IMR-90 (cell line): ENCODE data around the gene ST8SIA6. TPM values are rescaled to one million over a fixed set of nuclear protein-coding genes. Genes with fewer than 3 reads are reported as not detected.

ENCODE experiments used
- ATAC-seq: fragments of 200-7000 bp; cut with Tn5 transposase; 2 replicates; pipeline ENCODE4 v1.9.1; 2020; ENCODE audit warnings: low read depth, mild to moderate bottlenecking, moderate library complexity
- BruUV-seq: library from RNA; stranded (reverse); fragments of 400-500 nt; replicated peaks from 2 replicates; lab custom pipeline; 2021; lab: Mats Ljungman, UMichigan
- CTCF ChIA-PET: fragments of 300-600 bp; formaldehyde crosslinking; extraction: SDS; loops from one replicate; lab custom pipeline; 2021; ENCODE audit warnings: antibody characterized with exemption; lab: Yijun Ruan, JAX
- POLR2A ChIA-PET: fragments of 300-600 bp; sonication (Branson Sonifier 250); formaldehyde crosslinking; loops from one replicate; lab custom pipeline; 2022; ENCODE audit warnings: antibody characterized with exemption; ENCODE audit not compliant: unreplicated experiment; lab: Charles Lee
- DNase-seq: peaks from one replicate; pipeline ENCODE4 v3.0.0; 2013
- H2AFZ ChIP-seq: replicated peaks from 2 replicates; pipeline ENCODE3; 2013; ENCODE audit warnings: low read length, mild to moderate bottlenecking; ENCODE audit not compliant: poor library complexity
- H2AK5ac ChIP-seq: 2 replicates; pipeline ENCODE4 v1.6.1; 2013; ENCODE audit warnings: low read depth, low read length, inconsistent platforms
- H2AK9ac ChIP-seq: replicated peaks from 2 replicates; pipeline ENCODE3; 2013; ENCODE audit warnings: mild to moderate bottlenecking, low read depth, low read length, moderate library complexity; ENCODE audit not compliant: poor library complexity
- H2BK120ac ChIP-seq: 2 replicates; pipeline ENCODE4 v1.6.1; 2013; ENCODE audit warnings: low read depth, low read length, inconsistent platforms
- H2BK15ac ChIP-seq: 3 replicates; pipeline ENCODE4 v1.6.1; 2013; ENCODE audit warnings: low read depth, low read length, inconsistent platforms
- H2BK20ac ChIP-seq: 2 replicates; pipeline ENCODE4 v1.6.1; 2013; ENCODE audit warnings: low read depth, mild to moderate bottlenecking, inconsistent platforms, low read length, moderate library complexity
- H2BK5ac ChIP-seq: 2 replicates; pipeline ENCODE4 v1.6.1; 2013; ENCODE audit warnings: mild to moderate bottlenecking, low read depth, low read length, inconsistent platforms; ENCODE audit not compliant: poor library complexity, severe bottlenecking
- H3K14ac ChIP-seq: replicated peaks from 2 replicates; pipeline ENCODE4 v1.6.1; 2013; ENCODE audit warnings: low read depth, low read length, inconsistent platforms
- H3K18ac ChIP-seq: 2 replicates; pipeline ENCODE4 v1.6.1; 2013; ENCODE audit warnings: low read depth, low read length, control low read depth
- H3K23ac ChIP-seq: 2 replicates; pipeline ENCODE4 v1.6.1; 2013; ENCODE audit warnings: low read depth, low read length, inconsistent platforms
- H3K27ac ChIP-seq: 2 replicates; pipeline ENCODE4 v1.5.1; 2013; ENCODE audit warnings: mild to moderate bottlenecking, control low read depth, low read length; ENCODE audit not compliant: insufficient read depth
- H3K27me3 ChIP-seq: 2 replicates; pipeline ENCODE4 v1.6.1; 2013; ENCODE audit warnings: low read length; ENCODE audit not compliant: control insufficient read depth, insufficient read depth
- H3K36me3 ChIP-seq: 2 replicates; pipeline ENCODE4 v1.6.1; 2013; ENCODE audit warnings: low read length, mixed read lengths; ENCODE audit not compliant: control insufficient read depth, insufficient read depth
- H3K4ac ChIP-seq: 2 replicates; pipeline ENCODE4 v1.6.1; 2013; ENCODE audit warnings: low read depth, low read length, inconsistent platforms
- H3K4me1 ChIP-seq: 2 replicates; pipeline ENCODE4 v1.6.1; 2013; ENCODE audit warnings: low read length, mixed read lengths; ENCODE audit not compliant: control insufficient read depth, insufficient read depth
- H3K4me2 ChIP-seq: 2 replicates; pipeline ENCODE4 v1.6.1; 2013; ENCODE audit warnings: low read depth, mild to moderate bottlenecking, control low read depth, low read length, moderate library complexity
- H3K4me3 ChIP-seq: 2 replicates; pipeline ENCODE4 v1.5.1; 2013; ENCODE audit warnings: low read depth, mild to moderate bottlenecking, control low read depth, low read length, moderate library complexity; ENCODE audit not compliant: insufficient read depth
- H3K56ac ChIP-seq: 2 replicates; pipeline ENCODE4 v1.6.1; 2013; ENCODE audit warnings: low read length, inconsistent platforms; ENCODE audit not compliant: insufficient read depth; ENCODE audit errors: extremely low read depth
- H3K79me1 ChIP-seq, 2 experiments: 2 replicates each; pipeline ENCODE4 v1.6.1; 2013; ENCODE audit warnings: low read length in 2 of 2, inconsistent platforms in 1 of 2, low read depth in 1 of 2
- H3K9ac ChIP-seq: 2 replicates; pipeline ENCODE4 v1.6.1; 2013; ENCODE audit warnings: low read depth, low read length, control low read depth
- H3K9me1 ChIP-seq: 2 replicates; pipeline ENCODE4 v1.6.1; 2013; ENCODE audit warnings: low read length, inconsistent platforms; ENCODE audit not compliant: insufficient read depth
- H3K9me3 ChIP-seq: 2 replicates; pipeline ENCODE4 v1.6.1; 2013; ENCODE audit warnings: low read length; ENCODE audit not compliant: control insufficient read depth, insufficient read depth
- H4K20me1 ChIP-seq: 2 replicates; pipeline ENCODE4 v1.6.1; 2013; ENCODE audit warnings: low read length, inconsistent platforms; ENCODE audit not compliant: insufficient read depth
- H4K5ac ChIP-seq: 2 replicates; pipeline ENCODE4 v1.6.1; 2013; ENCODE audit warnings: mild to moderate bottlenecking, low read depth, low read length, control low read depth
- H4K8ac ChIP-seq, 2 experiments: 2 replicates each; pipeline ENCODE4 v1.6.1; 2013; ENCODE audit warnings: low read depth in 2 of 2, low read length in 2 of 2, control low read depth in 1 of 2, inconsistent platforms in 1 of 2
- H4K91ac ChIP-seq: 2 replicates; pipeline ENCODE4 v1.6.1; 2013; ENCODE audit warnings: low read depth, low read length, inconsistent platforms; ENCODE audit not compliant: insufficient read depth
- CTCF ChIP-seq: conservative IDR thresholded peaks from 2 replicates; pipeline ENCODE4 v1.5.1; 2012; ENCODE audit warnings: mild to moderate bottlenecking, low read depth, low read length, improper control_type of control experiment
- ELK1 ChIP-seq: fragments of 150-350 bp; IDR thresholded peaks from 2 replicates; pipeline ENCODE4 v1.6.1; 2016; ENCODE audit warnings: low read depth, mild to moderate bottlenecking, low read length, moderate library complexity, borderline replicate concordance
- FOS ChIP-seq: fragments of 150-350 bp; IDR thresholded peaks from 2 replicates; pipeline ENCODE4 v1.6.1; 2016; ENCODE audit warnings: low read depth, low read length
- MAFK ChIP-seq: IDR thresholded peaks from 2 replicates; pipeline ENCODE4 v1.6.1; 2012; ENCODE audit warnings: low read depth, low read length, improper control_type of control experiment
- MAZ ChIP-seq: IDR thresholded peaks from 2 replicates; pipeline ENCODE4 v1.6.1; 2012; ENCODE audit warnings: low read depth, mild to moderate bottlenecking, low read length, improper control_type of control experiment, moderate library complexity, borderline replicate concordance
- POLR2A ChIP-seq: IDR thresholded peaks from 2 replicates; pipeline ENCODE4 v1.6.1; 2012; ENCODE audit warnings: mild to moderate bottlenecking, low read depth, low read length
- RFX5 ChIP-seq: IDR thresholded peaks from 2 replicates; pipeline ENCODE4 v1.8.0; 2012; ENCODE audit warnings: low read depth, mild to moderate bottlenecking, low read length, moderate library complexity
- USF2 ChIP-seq: fragments of 150-350 bp; IDR thresholded peaks from 2 replicates; pipeline ENCODE4 v1.6.1; 2017; ENCODE audit warnings: mild to moderate bottlenecking, antibody characterized with exemption, low read length, low read depth
- WGBS, 2 experiments: methylation state at CpG; one replicate each; pipeline versions ENCODE4 v1.1.5 to v1.1.7; 2013; ENCODE audit warnings: missing lambda C conversion rate in 2 of 2; ENCODE audit not compliant: insufficient read length in 1 of 2; ENCODE audit errors: extremely low coverage in 2 of 2; 5-methylcytosine and 5-hydroxymethylcytosine counted together
- dilution Hi-C: fragments of 300-500 bp; cut with HindIII; formaldehyde crosslinking; loops from one replicate; pipeline ENCODE4 v1.14.3; 2018; ENCODE audit warnings: low sequenced_read_pairs; ENCODE audit not compliant: unreplicated experiment
- in situ Hi-C: fragments of 300-500 bp; cut with MboI; formaldehyde crosslinking; loops from 3 replicates; pipeline ENCODE4 v1.14.3; 2019; ENCODE audit warnings: low sequenced_read_pairs, inconsistent platforms, mixed read lengths
- intact Hi-C: fragments of 100-400 bp; cut with micrococcal nuclease; formaldehyde crosslinking; loops from 2 replicates; pipeline ENCODE4 v1.10.0; 2022
- polyA plus RNA-seq, 3 experiments: library from polyadenylated mRNA; depleted of rRNA; stranded (reverse); fragments of >200 nt; gene quantifications; 2 replicates each; pipeline ENCODE4 v1.2.3, GENCODE V29; 2012; ENCODE audit warnings: low replicate concordance in 1 of 3
- total RNA-seq: library from RNA; depleted of rRNA; stranded (reverse); fragments of >200 nt; gene quantifications from 2 replicates; pipeline ENCODE4 v1.2.3, GENCODE V29; 2012

Gene ST8SIA6
- total and polyA plus RNA-seq, 2 of the 4 experiments (the other 2 are of a cell fraction), result 0.10 to 0.18 TPM

GRCh38 chr10:17272648-17273047 is 181.7 kb downstream of the ST8SIA6 start:
- TF ChIP-seq RFX5 (no peak), FOS (no peak), MAFK (no peak), CTCF (no peak), POLR2A (no peak), USF2 (no peak), MAZ (no peak), ELK1 (no peak)
- H3K56ac ChIP-seq, result no peak overlapping the region
- H2AK9ac ChIP-seq, result no peak overlapping the region
- no peak overlapping the region for H2BK5ac ChIP-seq
- no peak overlapping the region for H2BK15ac ChIP-seq
- no peaks in the 10 kb centered on the region for H3K36me3 ChIP-seq
- H2BK120ac ChIP-seq, result no peak overlapping the region
- no peaks in the 10 kb centered on the region for H4K20me1 ChIP-seq
- H3K4me3 ChIP-seq, result no peak overlapping the region
- no peak overlapping the region for H4K91ac ChIP-seq
- H3K27me3 ChIP-seq, result peaks cover 18% of the 10 kb centered on the region
- ChIA-PET CTCF (no interaction called here), POLR2A (no interaction called here)
- no peak overlapping the region for H3K18ac ChIP-seq
- intact Hi-C loops, result loop anchor here (10.0 kb wide), 1 partner anchor 152 kb away; no protein-coding TSS in a partner anchor
- H4K8ac ChIP-seq, result no peak overlapping the region
- H3K9me1 ChIP-seq, result no peaks in the 10 kb centered on the region
- no peak overlapping the region for H3K9ac ChIP-seq
- H2BK20ac ChIP-seq, result no peak overlapping the region
- no peak overlapping the region for H2AFZ ChIP-seq
- H3K23ac ChIP-seq, result no peak overlapping the region
- no peak overlapping the region for H4K5ac ChIP-seq
- no peak overlapping the region for H3K27ac ChIP-seq
- 88% methylated on average over 10 of the region's 12 CpGs; no CpG with 5 or more reads in 1 of the 2 experiments for WGBS, 2 experiments
- H3K79me1 ChIP-seq, result no peaks in the 10 kb centered on the region
- DNase-seq, result no peak
- dilution Hi-C loops, result no loop called here
- H3K4me1 ChIP-seq, result no peaks in the 10 kb centered on the region
- ATAC-seq, result no peak
- BruUV-seq, result no TSS peak
- no peak overlapping the region for H2AK5ac ChIP-seq
- in situ Hi-C loops, result loop anchor here (25.0 kb wide), 1 partner anchor 1385 kb away; no protein-coding TSS in a partner anchor
- no peak overlapping the region for H3K14ac ChIP-seq
- peaks cover 6% of the 10 kb centered on the region; the same call in 1 of the 2 replicates for H3K9me3 ChIP-seq
- H3K4ac ChIP-seq, result no peak overlapping the region
- no peak overlapping the region for H3K4me2 ChIP-seq
